ENCODE results near the gene MRTFA.
A peak's percentile ranks its signal among the peaks of the same experiment; 100 is the strongest.

The MRTFA gene

DNA sequence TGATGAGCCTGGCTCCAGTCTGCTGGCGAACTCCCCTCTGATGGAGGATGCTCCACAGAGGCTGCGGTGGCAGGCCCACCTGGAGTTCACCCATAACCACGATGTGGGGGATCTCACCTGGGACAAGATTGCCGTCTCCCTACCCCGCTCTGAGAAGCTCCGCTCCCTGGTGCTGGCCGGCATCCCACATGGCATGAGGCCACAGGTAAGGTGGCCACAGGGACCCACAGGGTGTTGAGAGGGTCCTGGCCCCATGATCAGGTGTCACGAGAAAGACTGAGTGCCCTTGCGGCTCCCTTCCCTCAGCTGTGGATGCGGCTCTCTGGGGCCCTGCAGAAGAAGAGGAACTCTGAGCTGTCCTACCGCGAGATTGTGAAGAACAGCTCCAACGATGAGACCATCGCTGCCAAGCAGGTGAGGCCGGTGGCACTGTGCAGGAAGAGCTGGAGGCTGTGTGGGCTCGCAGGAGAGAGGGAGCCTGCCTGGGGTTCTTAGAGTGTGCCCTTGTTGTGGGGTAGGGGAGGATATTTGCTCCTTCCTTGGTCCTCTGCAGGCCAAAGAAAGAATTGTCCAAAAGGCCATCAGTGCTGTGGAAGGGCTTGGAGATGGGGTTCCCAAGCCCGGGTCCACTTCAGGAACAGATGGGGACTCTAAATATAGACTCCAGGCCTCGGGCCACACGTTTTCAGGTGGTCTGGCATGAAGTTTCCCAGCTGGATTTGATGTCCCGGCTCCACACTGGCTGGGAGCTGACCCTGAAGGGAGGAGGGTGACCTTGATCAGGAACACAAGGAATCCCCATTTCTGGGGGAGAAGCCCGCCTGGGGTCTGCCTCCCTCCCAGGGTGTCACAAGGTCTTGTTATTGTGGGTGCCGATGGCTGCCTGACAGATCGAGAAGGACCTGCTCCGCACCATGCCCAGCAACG is 232.0 kb downstream of the MRTFA start:
- H3K36me3 ChIP-seq (ENCODE audit: control insufficient read depth in 1 of 2, insufficient read depth in 2 of 2, low read length in 2 of 2), result peaks cover 46 to 81% of the 10 kb centered on the region in 2 donors
- H3K4me1 ChIP-seq (ENCODE audit: control insufficient read depth in 1 of 2, insufficient read depth in 2 of 2, low read length in 2 of 2), result no peaks in the 10 kb centered on the region
- H3K27me3 ChIP-seq (ENCODE audit: low read depth, low read length), result no peaks in the 10 kb centered on the region
- H3K27ac ChIP-seq (ENCODE audit: low read length), result no peak overlapping the region
- H3K9me3 ChIP-seq (ENCODE audit: control insufficient read depth in 1 of 2, low read length in 2 of 2), result no peaks in the 10 kb centered on the region
- H3K4me3 ChIP-seq (ENCODE audit: low read depth in 1 of 2, low read length in 2 of 2), result no peak overlapping the region

DNA sequence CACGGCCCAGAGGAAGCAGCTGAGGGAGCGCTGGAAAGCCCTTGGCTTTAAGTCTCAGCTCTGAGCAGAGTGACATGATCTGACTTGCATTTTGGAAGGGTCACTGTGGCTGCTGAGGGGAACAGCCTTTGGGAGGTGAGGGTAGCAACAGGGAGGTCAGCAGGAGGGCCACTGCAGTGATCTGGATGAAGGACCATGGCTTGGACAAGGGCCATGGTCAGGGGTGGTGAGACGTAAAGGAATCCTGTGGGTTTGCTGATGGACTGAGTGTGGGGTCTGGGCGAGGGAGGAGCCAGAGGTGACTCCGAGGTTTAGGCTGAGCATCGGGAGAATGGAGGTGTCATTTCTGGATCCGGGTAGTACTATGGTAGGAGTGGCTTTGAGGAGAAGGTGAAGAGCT is 232.9 kb downstream of the MRTFA start:
- H3K36me3 ChIP-seq (ENCODE audit: control insufficient read depth in 1 of 2, insufficient read depth in 2 of 2, low read length in 2 of 2), result peaks cover 39 to 72% of the 10 kb centered on the region in 2 donors

DNA sequence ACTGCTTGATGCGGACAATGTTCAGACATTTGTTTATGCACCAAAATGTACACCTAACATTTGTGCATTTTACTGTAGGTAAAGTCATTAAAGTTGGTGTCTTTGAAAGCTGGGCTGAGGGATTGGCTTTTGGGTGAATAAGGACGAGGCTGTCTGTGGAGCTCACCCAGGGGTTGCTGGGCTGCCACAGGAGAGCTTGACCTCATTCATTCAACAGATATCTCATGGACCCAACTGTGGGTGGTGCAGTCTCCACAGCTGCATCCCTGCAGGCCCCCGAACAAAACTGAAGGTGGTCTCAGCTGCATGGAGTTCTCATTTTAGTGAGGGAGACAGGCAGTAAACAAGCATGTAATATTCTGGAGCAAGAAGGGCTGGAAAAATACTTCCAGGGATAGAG is 233.4 kb downstream of the MRTFA start:
- H3K27me3 ChIP-seq (ENCODE audit: low read depth, low read length), result no peaks in the 10 kb centered on the region
- no peaks in the 10 kb centered on the region for H3K4me1 ChIP-seq (ENCODE audit: control insufficient read depth in 1 of 2, insufficient read depth in 2 of 2, low read length in 2 of 2)
- no peak overlapping the region for H3K27ac ChIP-seq (ENCODE audit: low read length)
- H3K36me3 ChIP-seq (ENCODE audit: control insufficient read depth in 1 of 2, insufficient read depth in 2 of 2, low read length in 2 of 2), result peaks cover 34 to 67% of the 10 kb centered on the region in 2 donors
- no peak overlapping the region for H3K4me3 ChIP-seq (ENCODE audit: low read depth in 1 of 2, low read length in 2 of 2)
- no peaks in the 10 kb centered on the region for H3K9me3 ChIP-seq (ENCODE audit: control insufficient read depth in 1 of 2, low read length in 2 of 2)

More for the DNA sequence above, 232.9 kb downstream of the MRTFA start:
- no peaks in the 10 kb centered on the region for H3K27me3 ChIP-seq (ENCODE audit: low read depth, low read length)
- H3K9me3 ChIP-seq (ENCODE audit: control insufficient read depth in 1 of 2, low read length in 2 of 2), result no peaks in the 10 kb centered on the region
- H3K4me1 ChIP-seq (ENCODE audit: control insufficient read depth in 1 of 2, insufficient read depth in 2 of 2, low read length in 2 of 2), result no peaks in the 10 kb centered on the region
- H3K4me3 ChIP-seq (ENCODE audit: low read depth in 1 of 2, low read length in 2 of 2), result no peak overlapping the region
- no peak overlapping the region for H3K27ac ChIP-seq (ENCODE audit: low read length)

DNA sequence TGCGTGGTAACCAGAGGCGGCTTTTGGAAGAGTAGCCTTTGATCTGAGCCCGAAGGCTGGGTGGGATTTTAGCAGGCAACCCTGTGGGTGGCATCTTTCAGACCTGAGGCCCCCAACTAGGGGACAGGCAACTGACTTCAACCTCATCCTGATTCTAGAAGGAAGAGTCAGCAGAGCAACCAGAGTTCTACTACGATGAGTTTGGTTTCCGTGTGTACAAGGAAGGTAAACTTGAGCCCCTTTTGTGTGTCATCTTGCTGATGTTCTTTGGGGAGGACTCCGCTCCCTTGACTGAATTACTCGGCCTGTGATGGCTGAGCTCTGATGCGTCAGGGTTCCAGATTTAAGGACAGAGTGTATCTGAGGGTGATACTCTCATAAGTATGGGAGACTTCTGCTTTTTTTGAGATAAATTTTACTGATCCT is 234.5 kb downstream of the MRTFA start:
- peaks cover 34 to 55% of the 10 kb centered on the region in 2 donors for H3K36me3 ChIP-seq (ENCODE audit: control insufficient read depth in 1 of 2, insufficient read depth in 2 of 2, low read length in 2 of 2)
- H3K27me3 ChIP-seq (ENCODE audit: low read depth, low read length), result no peaks in the 10 kb centered on the region
- no peak overlapping the region for H3K4me3 ChIP-seq (ENCODE audit: low read depth in 1 of 2, low read length in 2 of 2)
- H3K4me1 ChIP-seq (ENCODE audit: control insufficient read depth in 1 of 2, insufficient read depth in 2 of 2, low read length in 2 of 2), result no peaks in the 10 kb centered on the region
- H3K27ac ChIP-seq (ENCODE audit: low read length), result no peak overlapping the region
- no peaks in the 10 kb centered on the region for H3K9me3 ChIP-seq (ENCODE audit: control insufficient read depth in 1 of 2, low read length in 2 of 2)

DNA sequence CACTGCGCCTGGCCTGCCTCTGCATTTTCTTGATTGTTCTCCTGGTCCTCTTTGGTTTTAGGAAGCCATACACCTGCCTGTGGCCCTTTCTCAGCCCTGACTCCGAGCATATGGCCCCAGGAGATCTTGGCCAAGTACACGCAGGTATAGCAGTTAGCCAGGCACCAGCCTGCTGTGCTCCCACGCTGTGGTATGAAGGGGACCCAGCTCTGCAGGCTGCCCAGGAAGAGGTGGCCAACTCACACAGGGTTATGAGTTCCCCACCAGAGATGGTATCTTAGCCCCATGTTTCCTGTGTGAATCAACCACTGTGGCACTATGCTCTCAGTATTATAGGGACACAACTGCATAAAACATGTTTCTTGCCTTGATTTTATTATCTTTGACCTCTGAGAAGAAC is 235.0 kb downstream of the MRTFA start:
- no peak overlapping the region for H3K27ac ChIP-seq (ENCODE audit: low read length)
- H3K36me3 ChIP-seq (ENCODE audit: control insufficient read depth in 1 of 2, insufficient read depth in 2 of 2, low read length in 2 of 2), result peaks cover 34 to 51% of the 10 kb centered on the region in 2 donors
- no peaks in the 10 kb centered on the region for H3K9me3 ChIP-seq (ENCODE audit: control insufficient read depth in 1 of 2, low read length in 2 of 2)
- no peaks in the 10 kb centered on the region for H3K27me3 ChIP-seq (ENCODE audit: low read depth, low read length)
- no peaks in the 10 kb centered on the region for H3K4me1 ChIP-seq (ENCODE audit: control insufficient read depth in 1 of 2, insufficient read depth in 2 of 2, low read length in 2 of 2)
- no peak overlapping the region for H3K4me3 ChIP-seq (ENCODE audit: low read depth in 1 of 2, low read length in 2 of 2)

- Histone ChIP-seq H3K36me3 (ENCODE audit: control insufficient read depth in 1 of 2, insufficient read depth in 2 of 2, low read length in 2 of 2) (peaks cover 27 to 40% of the 10 kb centered on the region in 2 donors), H3K27me3 (ENCODE audit: low read depth, low read length) (no peaks in the 10 kb centered on the region), H3K9me3 (ENCODE audit: control insufficient read depth in 1 of 2, low read length in 2 of 2) (no peaks in the 10 kb centered on the region), H3K4me1 (ENCODE audit: control insufficient read depth in 1 of 2, insufficient read depth in 2 of 2, low read length in 2 of 2) (no peaks in the 10 kb centered on the region), H3K4me3 (ENCODE audit: low read depth in 1 of 2, low read length in 2 of 2) (no peak overlapping the region), H3K27ac (ENCODE audit: low read length) (no peak overlapping the region)
Measured at GRCh38 chr22:40400159-40400558, 236.4 kb downstream of the MRTFA start.

DNA sequence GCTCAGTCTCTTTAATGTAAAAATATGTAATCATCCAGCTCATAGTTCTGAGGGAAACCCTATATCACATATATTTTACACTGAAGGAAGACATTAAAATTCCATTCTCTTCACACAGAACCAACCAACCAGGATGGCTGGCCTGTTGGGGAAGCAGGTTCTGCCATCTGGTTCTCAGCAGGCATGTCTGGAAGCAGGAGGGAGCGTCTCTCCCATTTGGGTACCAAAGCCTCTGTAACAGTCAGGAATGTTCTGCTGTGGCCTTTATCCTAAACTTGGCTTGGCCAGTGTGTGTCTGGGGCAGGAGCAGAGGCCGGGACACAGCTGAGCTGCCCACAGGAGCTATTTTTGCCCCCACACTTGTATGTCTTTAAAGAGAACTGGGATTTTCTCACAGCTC is 236.9 kb downstream of the MRTFA start:
- H3K4me3 ChIP-seq (ENCODE audit: low read depth in 1 of 2, low read length in 2 of 2), result no peak overlapping the region
- no peaks in the 10 kb centered on the region for H3K9me3 ChIP-seq (ENCODE audit: control insufficient read depth in 1 of 2, low read length in 2 of 2)
- H3K36me3 ChIP-seq (ENCODE audit: control insufficient read depth in 1 of 2, insufficient read depth in 2 of 2, low read length in 2 of 2), result peaks cover 23 to 35% of the 10 kb centered on the region in 2 donors
- H3K27ac ChIP-seq (ENCODE audit: low read length), result no peak overlapping the region
- no peaks in the 10 kb centered on the region for H3K4me1 ChIP-seq (ENCODE audit: control insufficient read depth in 1 of 2, insufficient read depth in 2 of 2, low read length in 2 of 2)
- no peaks in the 10 kb centered on the region for H3K27me3 ChIP-seq (ENCODE audit: low read depth, low read length)

GRCh38 chr22:40397396-40397795 is 239.1 kb downstream of the MRTFA start:
- H3K4me3 ChIP-seq (ENCODE audit: low read depth in 1 of 2, low read length in 2 of 2), result no peak overlapping the region
- peaks cover 0 to 5% of the 10 kb centered on the region in 2 donors for H3K4me1 ChIP-seq (ENCODE audit: control insufficient read depth in 1 of 2, insufficient read depth in 2 of 2, low read length in 2 of 2)
- no peaks in the 10 kb centered on the region for H3K27me3 ChIP-seq (ENCODE audit: low read depth, low read length)
- no peak overlapping the region for H3K27ac ChIP-seq (ENCODE audit: low read length)
- no peaks in the 10 kb centered on the region for H3K9me3 ChIP-seq (ENCODE audit: control insufficient read depth in 1 of 2, low read length in 2 of 2)
- peaks cover 14 to 23% of the 10 kb centered on the region in 2 donors for H3K36me3 ChIP-seq (ENCODE audit: control insufficient read depth in 1 of 2, insufficient read depth in 2 of 2, low read length in 2 of 2)

- H3K4me3 ChIP-seq (ENCODE audit: low read depth in 1 of 2, low read length in 2 of 2), result no peak overlapping the region
- H3K27me3 ChIP-seq (ENCODE audit: low read depth, low read length), result no peaks in the 10 kb centered on the region
- H3K27ac ChIP-seq (ENCODE audit: low read length), result peak overlapping the region; percentile 45
- H3K36me3 ChIP-seq (ENCODE audit: control insufficient read depth in 1 of 2, insufficient read depth in 2 of 2, low read length in 2 of 2), result peaks cover 10 to 17% of the 10 kb centered on the region in 2 donors
- H3K4me1 ChIP-seq (ENCODE audit: control insufficient read depth in 1 of 2, insufficient read depth in 2 of 2, low read length in 2 of 2), result peaks cover 0 to 5% of the 10 kb centered on the region in 2 donors
- H3K9me3 ChIP-seq (ENCODE audit: control insufficient read depth in 1 of 2, low read length in 2 of 2), result no peaks in the 10 kb centered on the region
Measured at GRCh38 chr22:40396882-40397281, 239.6 kb downstream of the MRTFA start.

- Histone ChIP-seq H3K4me1 (ENCODE audit: control insufficient read depth in 1 of 2, insufficient read depth in 2 of 2, low read length in 2 of 2) (peaks cover 0 to 5% of the 10 kb centered on the region in 2 donors), H3K36me3 (ENCODE audit: control insufficient read depth in 1 of 2, insufficient read depth in 2 of 2, low read length in 2 of 2) (peaks cover 1 to 5% of the 10 kb centered on the region in 2 donors), H3K27me3 (ENCODE audit: low read depth, low read length) (no peaks in the 10 kb centered on the region), H3K4me3 (ENCODE audit: low read depth in 1 of 2, low read length in 2 of 2) (no peak overlapping the region), H3K9me3 (ENCODE audit: control insufficient read depth in 1 of 2, low read length in 2 of 2) (no peaks in the 10 kb centered on the region), H3K27ac (ENCODE audit: low read length) (no peak overlapping the region)
Measured at GRCh38 chr22:40395607-40396006, 240.9 kb downstream of the MRTFA start.

DNA sequence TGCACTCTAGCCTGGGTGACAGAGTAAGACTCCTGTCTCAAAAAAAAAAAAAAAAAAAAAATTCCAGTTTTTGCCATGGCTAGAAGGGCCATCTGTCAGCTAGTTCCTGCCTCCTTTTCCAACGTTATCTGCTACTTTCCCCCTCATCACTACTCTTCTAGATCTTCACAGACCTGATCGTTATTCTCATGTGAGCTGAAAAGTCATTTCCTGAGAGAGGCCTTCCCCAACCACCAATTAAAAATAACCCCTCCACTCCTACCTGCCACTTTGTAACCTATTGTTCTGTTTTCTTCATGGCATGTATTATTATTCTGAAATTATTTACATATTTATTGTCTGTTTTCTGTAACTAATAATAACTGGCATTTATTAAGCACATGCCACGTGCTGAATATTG is 241.9 kb downstream of the MRTFA start:
- Histone ChIP-seq H3K4me1 (ENCODE audit: control insufficient read depth in 1 of 2, insufficient read depth in 2 of 2, low read length in 2 of 2) (peaks cover 0 to 5% of the 10 kb centered on the region in 2 donors), H3K4me3 (ENCODE audit: low read depth in 1 of 2, low read length in 2 of 2) (no peak overlapping the region), H3K36me3 (ENCODE audit: control insufficient read depth in 1 of 2, insufficient read depth in 2 of 2, low read length in 2 of 2) (peaks cover 0 to 3% of the 10 kb centered on the region in 2 donors), H3K9me3 (ENCODE audit: control insufficient read depth in 1 of 2, low read length in 2 of 2) (no peaks in the 10 kb centered on the region), H3K27ac (ENCODE audit: low read length) (no peak overlapping the region), H3K27me3 (ENCODE audit: low read depth, low read length) (no peaks in the 10 kb centered on the region)

All from muscle layer of duodenum (tissue), 2 donors.